AG04450 (cell line): ENCODE results near the gene GPX3. TPM values are rescaled to one million over a fixed set of nuclear protein-coding genes. Genes with fewer than 3 reads are reported as not detected.

Experiments used
- CTCF ChIA-PET: fragments of 300-600, 350-600 bp; formaldehyde crosslinking; extraction: SDS; loops from one replicate; lab custom pipeline; 2022; ENCODE audit warnings: antibody characterized with exemption, inconsistent platforms; lab: Charles Lee
- POLR2A ChIA-PET: fragments of 350-600 bp; formaldehyde crosslinking; extraction: SDS; loops from one replicate; lab custom pipeline; 2021; ENCODE audit warnings: antibody characterized with exemption, inconsistent platforms; lab: Yijun Ruan, JAX
- DNase-seq: peaks from one replicate; pipeline ENCODE4 v3.0.0-alpha.2; 2011; ENCODE audit warnings: low read depth, low spot score
- H3K27ac ChIP-seq: one replicate; pipeline ENCODE4 v1.5.1; 2012; ENCODE audit warnings: low read depth, low read length, control low read depth
- H3K27me3 ChIP-seq: one replicate; pipeline ENCODE4 v1.6.0; 2012; ENCODE audit warnings: low read length; ENCODE audit not compliant: control insufficient read depth, insufficient read depth
- H3K4me3 ChIP-seq: 2 replicates; pipeline ENCODE4 v1.5.1; 2011; ENCODE audit warnings: mild to moderate bottlenecking, low read depth, low read length, control low read depth
- H3K9me3 ChIP-seq: 2 replicates; pipeline ENCODE4 v1.5.1; 2012; ENCODE audit warnings: low read length; ENCODE audit not compliant: control insufficient read depth, insufficient read depth
- polyA plus RNA-seq: library from polyadenylated mRNA; depleted of rRNA; stranded (reverse); fragments of >200 nt; gene quantifications from 2 replicates; pipeline ENCODE4 v1.2.3, GENCODE V29; 2011
- TF ChIP-seq, protein P1 (sequence below): IDR thresholded peaks from 2 replicates; pipeline ENCODE4 v1.5.1; 2011; ENCODE audit warnings: low read depth, low read length, control low read depth, inconsistent platforms

The GPX3 gene
- polyA plus RNA-seq, 1 experiment: 3.7 TPM

DNA sequence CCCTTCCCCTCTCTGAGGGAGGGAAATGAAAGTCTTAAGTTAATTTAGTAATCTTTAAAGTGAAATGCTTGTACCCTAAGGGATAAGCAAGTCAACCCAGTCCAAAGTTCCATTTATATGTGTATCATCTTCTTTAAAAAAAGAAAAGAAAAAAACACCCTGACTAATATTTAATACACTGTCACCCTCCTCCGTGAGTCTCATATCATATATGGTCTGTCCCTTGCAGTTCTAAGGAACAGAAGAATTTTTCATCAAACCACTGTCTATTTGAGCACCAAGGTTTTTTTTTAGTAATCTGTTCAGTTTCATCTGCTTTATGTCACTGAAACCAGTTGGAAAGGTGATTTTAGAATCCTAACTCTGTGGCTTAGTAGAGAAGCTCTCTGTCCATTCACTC lies 45.2 kb downstream of the GPX3 start:
- no peak overlapping the region for H3K27ac ChIP-seq
- TF ChIP-seq, protein P1, sequence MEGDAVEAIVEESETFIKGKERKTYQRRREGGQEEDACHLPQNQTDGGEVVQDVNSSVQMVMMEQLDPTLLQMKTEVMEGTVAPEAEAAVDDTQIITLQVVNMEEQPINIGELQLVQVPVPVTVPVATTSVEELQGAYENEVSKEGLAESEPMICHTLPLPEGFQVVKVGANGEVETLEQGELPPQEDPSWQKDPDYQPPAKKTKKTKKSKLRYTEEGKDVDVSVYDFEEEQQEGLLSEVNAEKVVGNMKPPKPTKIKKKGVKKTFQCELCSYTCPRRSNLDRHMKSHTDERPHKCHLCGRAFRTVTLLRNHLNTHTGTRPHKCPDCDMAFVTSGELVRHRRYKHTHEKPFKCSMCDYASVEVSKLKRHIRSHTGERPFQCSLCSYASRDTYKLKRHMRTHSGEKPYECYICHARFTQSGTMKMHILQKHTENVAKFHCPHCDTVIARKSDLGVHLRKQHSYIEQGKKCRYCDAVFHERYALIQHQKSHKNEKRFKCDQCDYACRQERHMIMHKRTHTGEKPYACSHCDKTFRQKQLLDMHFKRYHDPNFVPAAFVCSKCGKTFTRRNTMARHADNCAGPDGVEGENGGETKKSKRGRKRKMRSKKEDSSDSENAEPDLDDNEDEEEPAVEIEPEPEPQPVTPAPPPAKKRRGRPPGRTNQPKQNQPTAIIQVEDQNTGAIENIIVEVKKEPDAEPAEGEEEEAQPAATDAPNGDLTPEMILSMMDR: no peak
- H3K27me3 ChIP-seq: no peaks in the 10 kb centered on the region
- no peak overlapping the region for H3K4me3 ChIP-seq
- POLR2A ChIA-PET: no interaction called here
- DNase-seq: no peak
- no peaks in the 10 kb centered on the region for H3K9me3 ChIP-seq
- CTCF ChIA-PET: interaction anchor here (0.9 to 15.2 kb wide), 3 partner anchors 14 to 50 kb away, joined by 3 to 174 read pairs (median 16); no protein-coding TSS in a partner anchor

DNA sequence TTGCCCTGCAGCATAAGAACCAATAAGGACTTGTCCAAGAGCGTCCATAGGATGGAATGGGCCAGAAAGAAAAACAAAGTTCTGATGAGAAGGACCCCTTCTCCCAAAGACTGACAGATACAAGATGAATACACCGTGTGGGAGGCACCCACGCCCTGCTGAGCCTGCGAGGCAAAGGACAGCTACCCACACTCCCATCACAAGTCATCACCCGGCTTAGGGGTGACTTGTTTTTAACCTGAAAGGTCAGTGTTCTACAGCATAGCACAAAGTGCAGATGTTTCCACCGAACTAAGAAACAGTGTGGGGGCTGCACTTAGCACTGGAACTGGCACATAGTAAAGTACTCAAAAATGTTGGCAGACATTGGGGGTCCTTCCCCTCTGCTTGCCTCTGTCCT lies 46.5 kb downstream of the GPX3 start:
- no peaks in the 10 kb centered on the region for H3K9me3 ChIP-seq
- ChIA-PET POLR2A (no interaction called here), CTCF (interaction anchor here (15.2 kb wide), 1 partner anchor 17 kb away, joined by 174 read pairs; no protein-coding TSS in a partner anchor)

DNA sequence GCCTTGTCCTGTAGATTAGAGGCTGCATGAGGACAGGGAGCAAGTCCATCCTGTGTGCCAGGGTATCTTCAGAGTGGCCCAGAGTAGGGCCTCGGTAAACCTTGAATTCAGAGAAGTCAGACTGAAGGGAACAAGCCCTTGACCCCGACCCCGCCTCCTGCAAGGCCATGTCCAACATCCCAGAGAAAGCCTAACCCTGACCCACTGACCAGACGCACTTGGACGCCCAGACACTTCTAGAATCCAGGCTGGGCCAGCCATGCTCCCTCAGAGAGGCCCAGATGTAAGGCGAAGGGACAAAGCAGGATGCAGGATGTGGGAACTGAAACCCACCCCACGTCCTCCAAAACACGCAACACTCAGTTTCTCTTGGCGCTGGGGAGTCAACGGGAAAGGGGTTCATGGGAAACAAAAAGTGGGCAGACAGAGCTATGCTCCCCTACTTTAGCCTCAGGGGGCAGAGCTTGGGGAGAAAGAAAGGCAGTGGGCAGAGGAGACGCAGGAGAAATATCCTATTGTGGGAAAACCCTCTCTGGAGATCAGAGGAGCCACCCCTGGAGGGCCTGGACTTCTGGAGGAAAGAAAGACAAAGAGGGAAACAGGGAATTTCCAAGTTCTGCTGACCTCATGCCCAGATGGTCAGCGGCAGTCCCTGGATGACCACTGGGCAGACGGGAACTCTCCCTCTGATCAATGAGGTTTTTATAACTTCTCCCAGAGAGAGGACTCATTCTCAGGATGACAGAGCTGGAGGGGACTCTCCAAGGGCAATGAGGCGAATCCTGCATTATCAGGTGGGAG lies 47.4 kb downstream of the GPX3 start:
- no peaks in the 10 kb centered on the region for H3K9me3 ChIP-seq
- no peaks in the 10 kb centered on the region for H3K27me3 ChIP-seq
- ChIA-PET CTCF (interaction anchor here (0.9 to 15.2 kb wide), 3 partner anchors 18 to 48 kb away, joined by 3 to 174 read pairs (median 11); no protein-coding TSS in a partner anchor), POLR2A (no interaction called here)
- H3K27ac ChIP-seq: peak overlapping the region; percentile 31
- DNase-seq: no peak
- TF ChIP-seq, protein P1: no peak
- no peak overlapping the region for H3K4me3 ChIP-seq

More for the DNA sequence above, 46.5 kb downstream of the GPX3 start:
- no peak for DNase-seq
- TF ChIP-seq, protein P1: no peak
- Histone ChIP-seq H3K27ac (no peak overlapping the region), H3K4me3 (no peak overlapping the region), H3K27me3 (no peaks in the 10 kb centered on the region)

DNA sequence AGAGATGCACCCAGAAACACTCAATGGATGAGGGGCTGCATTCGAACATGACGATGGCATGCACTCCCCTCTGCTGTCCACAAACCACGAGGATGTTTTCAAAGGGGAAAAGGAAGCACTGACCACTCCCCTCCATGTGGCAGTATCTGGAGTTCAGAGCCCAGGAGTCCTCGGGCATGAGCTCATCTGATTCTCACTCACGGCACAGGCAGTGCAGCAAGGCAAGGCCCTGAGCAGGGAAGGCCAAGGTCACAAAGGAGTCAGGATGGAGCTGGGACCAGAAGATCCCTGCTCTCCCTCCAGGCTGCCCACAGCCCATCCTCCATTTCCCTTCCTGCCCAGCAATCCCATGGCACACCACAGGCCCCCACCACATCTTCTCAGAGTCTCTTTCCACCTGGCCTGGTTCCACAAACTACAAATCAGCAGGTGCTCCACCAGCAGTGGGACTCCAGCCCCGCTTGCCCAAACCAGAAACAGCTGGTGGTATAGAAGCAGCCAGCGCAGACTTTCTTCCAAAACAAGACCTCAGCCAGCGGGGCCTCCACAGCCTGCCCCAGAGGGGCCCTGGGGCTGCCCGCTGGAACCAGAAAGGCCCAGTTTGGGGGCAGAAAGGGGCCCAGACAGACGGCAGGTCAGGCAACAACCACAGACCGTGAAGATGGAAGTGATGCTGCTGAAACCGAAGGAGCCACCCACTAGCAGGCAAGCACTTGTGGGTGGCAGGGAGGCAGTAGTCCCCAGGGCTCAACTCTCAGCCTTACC lies 48.2 kb downstream of the GPX3 start:
- no peak for DNase-seq
- Histone ChIP-seq H3K27ac (no peak overlapping the region), H3K9me3 (no peaks in the 10 kb centered on the region), H3K27me3 (no peaks in the 10 kb centered on the region), H3K4me3 (no peak overlapping the region)
- POLR2A ChIA-PET: no interaction called here
- TF ChIP-seq, protein P1: no peak
- CTCF ChIA-PET: interaction anchor here (0.9 to 15.2 kb wide), 3 partner anchors 19 to 47 kb away, joined by 3 to 174 read pairs (median 11); no protein-coding TSS in a partner anchor
